ENCODE measurements around the gene CD1B. TPM values are rescaled to one million over a fixed set of nuclear protein-coding genes. Genes with fewer than 3 reads are reported as not detected.

The CD1B gene
- total RNA-seq, 1 donor from 2014 or later = not detected

DNA sequence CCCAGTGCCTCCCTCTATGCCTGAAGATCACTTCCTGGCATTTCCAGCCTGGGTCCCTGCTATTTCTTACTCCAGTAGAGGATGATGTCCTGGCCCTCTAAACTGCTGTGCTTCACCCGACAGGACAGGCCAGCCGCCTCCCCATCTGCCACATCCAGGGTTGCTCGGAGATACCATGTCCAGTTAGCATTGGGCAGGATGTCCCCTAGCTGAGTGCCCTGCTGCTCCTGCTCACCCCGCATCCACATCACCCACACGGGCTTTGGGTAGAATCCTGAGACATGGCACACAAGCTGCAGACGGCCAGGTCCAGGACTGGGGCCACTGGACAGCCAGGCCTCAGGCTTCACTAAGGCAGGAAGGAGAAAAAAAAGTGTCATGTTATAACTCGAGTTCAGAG lies 2.0 kb downstream of the CD1B start:
- no peak for TF ChIP-seq CTCF (IDR thresholded peaks at IDR 0.05)
- H3K27ac Mint-ChIP-seq = no peak overlapping the region
- no peak for DNase-seq
- no peaks in the 10 kb centered on the region for H3K36me3 Mint-ChIP-seq (ENCODE audit: low read depth)
- H3K4me1 Mint-ChIP-seq = peaks cover 26% of the 10 kb centered on the region
- ChIA-PET CTCF (interaction anchor here (0.7 to 7.3 kb wide), 36 partner anchors 9 to 742 kb away, joined by 3 to 232 read pairs (median 6); partner anchors contain the start of genes CD1C, CD1D and CD1E), POLR2A (interaction anchor here (1.1 to 1.8 kb wide), 3 partner anchors 43 to 669 kb away, joined by 3 to 11 read pairs (median 8); no protein-coding TSS in a partner anchor)
- no peaks in the 10 kb centered on the region for H3K9me3 Mint-ChIP-seq
- ATAC-seq (ENCODE audit: low read depth) = no peak
- intact Hi-C loops (cut with micrococcal nuclease) = loop anchor here (1.0 kb wide), 1 partner anchor 125 kb away; no protein-coding TSS in a partner anchor
- H3K27me3 Mint-ChIP-seq = no peaks in the 10 kb centered on the region
- no peak overlapping the region for H3K4me3 Mint-ChIP-seq

- DNase-seq (no peak), ATAC-seq (ENCODE audit: low read depth) (no peak)
- Mint-ChIP-seq H3K4me3 (no peak overlapping the region), H3K36me3 (ENCODE audit: low read depth) (peaks cover 1% of the 10 kb centered on the region), H3K27ac (no peak overlapping the region), H3K27me3 (no peaks in the 10 kb centered on the region), H3K4me1 (peaks cover 23% of the 10 kb centered on the region), H3K9me3 (peaks cover 2% of the 10 kb centered on the region)
- ChIA-PET CTCF (interaction anchor here (1.8 to 7.3 kb wide), 4 partner anchors 39 to 144 kb away, joined by 11 to 232 read pairs (median 18); partner anchors contain the start of gene CD1C), POLR2A (no interaction called here)
- intact Hi-C loops (cut with micrococcal nuclease) = no loop called here
- TF ChIP-seq CTCF (IDR thresholded peaks at IDR 0.05) = no peak
These were observed 2.9 kb downstream of the CD1B start for GRCh38 chr1:158328426-158328825.

DNA sequence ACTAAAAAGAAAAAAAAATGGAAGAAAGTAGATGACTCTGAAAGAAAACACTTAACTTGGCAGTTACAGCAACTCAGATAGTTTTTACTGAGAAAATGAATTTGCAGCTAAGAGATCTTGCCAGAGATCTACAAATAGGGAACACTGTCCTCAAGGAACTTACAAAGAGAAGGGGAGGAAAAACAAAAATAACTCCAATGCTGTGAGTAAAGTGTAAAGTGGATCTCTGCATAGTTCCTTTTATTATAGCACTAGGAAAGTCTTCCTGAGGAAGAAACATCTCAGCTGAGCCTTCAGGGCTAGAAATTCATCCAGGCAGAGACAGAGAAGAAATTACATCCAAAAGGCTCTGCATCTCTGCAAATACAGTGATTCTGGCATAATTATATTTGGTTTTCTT lies 3.9 kb downstream of the CD1B start:
- H3K27ac Mint-ChIP-seq = no peak overlapping the region
- CTCF ChIA-PET = interaction anchor here (7.3 kb wide), 1 partner anchor 123 kb away, joined by 232 read pairs; no protein-coding TSS in a partner anchor

DNA sequence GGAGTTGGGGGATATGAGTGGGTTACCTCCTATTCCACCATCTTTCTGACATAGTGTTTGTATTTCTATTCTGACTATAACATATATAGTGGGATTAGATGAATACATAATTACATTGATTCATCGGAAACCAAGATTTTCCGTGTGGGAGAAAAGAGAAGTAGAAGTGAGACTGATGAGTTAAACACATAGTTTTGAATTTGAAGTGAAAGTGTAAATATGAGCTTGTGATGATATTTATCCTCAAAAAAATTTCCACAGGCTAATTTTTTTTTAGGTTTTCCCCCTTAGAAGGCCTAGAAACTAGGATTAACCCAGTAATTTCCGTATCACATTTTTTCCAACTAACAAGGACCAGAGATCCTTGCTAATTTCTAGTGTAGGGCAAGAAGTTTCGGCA lies 6.9 kb downstream of the CD1B start:
- Mint-ChIP-seq H3K9me3 (peaks cover 8% of the 10 kb centered on the region), H3K36me3 (ENCODE audit: low read depth) (peaks cover 6% of the 10 kb centered on the region), H3K27ac (peak overlapping the region; percentile 59), H3K4me1 (peaks cover 26% of the 10 kb centered on the region), H3K4me3 (peak overlapping the region; percentile 41), H3K27me3 (no peaks in the 10 kb centered on the region)
- CTCF ChIA-PET = interaction anchor here (0.8 to 5.4 kb wide), 4 partner anchors 35 to 447 kb away, joined by 3 to 33 read pairs (median 3); no protein-coding TSS in a partner anchor
- no peak for ATAC-seq (ENCODE audit: low read depth)
- no peak for DNase-seq
- POLR2A ChIA-PET = interaction anchor here (0.7 to 2.6 kb wide), 2 partner anchors 39 to 210 kb away, joined by 3 to 12 read pairs; no protein-coding TSS in a partner anchor
- intact Hi-C loops (cut with micrococcal nuclease) = loop anchor here (2.0 kb wide), 1 partner anchor 40 kb away; no protein-coding TSS in a partner anchor
- no peak for TF ChIP-seq CTCF (IDR thresholded peaks at IDR 0.05)

More for the DNA sequence above, 3.9 kb downstream of the CD1B start:
- POLR2A ChIA-PET = no interaction called here
- DNase-seq = no peak
- peaks cover 8% of the 10 kb centered on the region for H3K9me3 Mint-ChIP-seq
- no peak overlapping the region for H3K4me3 Mint-ChIP-seq
- intact Hi-C loops (cut with micrococcal nuclease) = no loop called here
- peaks cover 15% of the 10 kb centered on the region for H3K4me1 Mint-ChIP-seq
- no peak for ATAC-seq (ENCODE audit: low read depth)
- no peaks in the 10 kb centered on the region for H3K27me3 Mint-ChIP-seq
- H3K36me3 Mint-ChIP-seq (ENCODE audit: low read depth) = peaks cover 6% of the 10 kb centered on the region
- TF ChIP-seq CTCF (IDR thresholded peaks at IDR 0.05) = no peak

DNA sequence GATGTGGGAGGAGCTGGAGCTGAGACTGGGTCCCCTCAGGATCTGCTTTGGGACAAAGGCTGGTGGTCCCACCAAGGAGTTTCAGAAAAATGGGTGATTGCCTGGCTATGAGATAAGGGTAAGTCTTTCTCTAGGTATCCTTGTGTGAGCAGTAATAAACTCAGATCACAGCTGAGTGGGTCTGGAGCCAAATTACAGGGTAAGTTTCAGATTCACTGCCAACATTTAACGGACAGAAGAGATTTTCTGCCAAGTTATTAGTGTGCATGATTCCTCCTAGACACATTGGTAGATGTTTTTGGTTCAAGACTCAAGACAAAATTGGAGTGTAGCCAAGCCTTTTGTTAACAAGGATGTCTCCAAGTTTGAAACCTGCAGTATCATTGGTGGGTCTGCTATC lies 7.5 kb downstream of the CD1B start:
- peaks cover 8% of the 10 kb centered on the region for H3K9me3 Mint-ChIP-seq
- H3K27ac Mint-ChIP-seq = no peak overlapping the region
- peaks cover 6% of the 10 kb centered on the region for H3K36me3 Mint-ChIP-seq (ENCODE audit: low read depth)
- intact Hi-C loops (cut with micrococcal nuclease) = loop anchor here (2.0 kb wide), 1 partner anchor 39 kb away; no protein-coding TSS in a partner anchor
- ChIA-PET POLR2A (interaction anchor here (0.7 to 2.6 kb wide), 2 partner anchors 38 to 210 kb away, joined by 3 to 12 read pairs; no protein-coding TSS in a partner anchor), CTCF (interaction anchor here (0.8 to 5.4 kb wide), 3 partner anchors 120 to 446 kb away, joined by 3 to 33 read pairs (median 3); no protein-coding TSS in a partner anchor)
- H3K4me3 Mint-ChIP-seq = no peak overlapping the region
- H3K27me3 Mint-ChIP-seq = no peaks in the 10 kb centered on the region
- peaks cover 28% of the 10 kb centered on the region for H3K4me1 Mint-ChIP-seq
- TF ChIP-seq CTCF (IDR thresholded peaks at IDR 0.05) = no peak
- no peak for ATAC-seq (ENCODE audit: low read depth)
- no peak for DNase-seq

All from activated B cell treated with CpG ODN at 0.5 μM for 24 hours (primary cell).